Caco-2 (cell line): ENCODE measurements around the gene NRP1. TPM values are rescaled to one million over a fixed set of nuclear protein-coding genes. Genes with fewer than 3 reads are reported as not detected.

Experiments
- BruUV-seq: library from RNA; stranded (reverse); fragments of 400-500 nt; replicated peaks from 2 replicates; lab custom pipeline; 2021; lab: Mats Ljungman, UMichigan
- CTCF ChIA-PET: fragments of 300-600 bp; sonication (Branson Sonifier 250); formaldehyde crosslinking; loops from one replicate; lab custom pipeline; 2022; ENCODE audit warnings: antibody characterized with exemption; lab: Charles Lee
- POLR2A ChIA-PET: fragments of 300-600 bp; sonication (Branson Sonifier 250); formaldehyde crosslinking; loops from one replicate; lab custom pipeline; 2022; ENCODE audit warnings: antibody characterized with exemption; lab: Charles Lee
- DNase-seq, 2 experiments: peaks; one replicate each; pipeline versions ENCODE4 v3.0.0 to v3.0.0-alpha.2; 2020 to 2022
- H3K27me3 ChIP-seq: replicated peaks from 2 replicates; pipeline ENCODE4 v1.6.0; 2011; ENCODE audit warnings: low read length; ENCODE audit not compliant: control insufficient read depth, insufficient read depth
- H3K36me3 ChIP-seq: 2 replicates; pipeline ENCODE4 v1.5.1; 2011; ENCODE audit warnings: low read length; ENCODE audit not compliant: control insufficient read depth, insufficient read depth
- H3K4me1 ChIP-seq: fragments of 250-450 bp; sonication (Bioruptor Pico); 2 replicates; pipeline ENCODE4 v1.5.1; 2020; ENCODE audit warnings: mild to moderate bottlenecking
- H3K4me3 ChIP-seq: 2 replicates; pipeline ENCODE4 v1.5.1; 2011; ENCODE audit warnings: low read depth, mild to moderate bottlenecking, control low read depth, low read length
- H3K9me3 ChIP-seq: fragments of 250-450 bp; sonication (Bioruptor Pico); 2 replicates; pipeline ENCODE4 v1.5.1; 2020; ENCODE audit warnings: mild to moderate bottlenecking, moderate library complexity
- H3K27ac Mint-ChIP-seq: one replicate; pipeline ENCODE4 v1.8.0; 2022; ENCODE audit warnings: mixed read lengths; ENCODE audit not compliant: unreplicated experiment
- H3K27me3 Mint-ChIP-seq: one replicate; pipeline ENCODE4 v1.8.0; 2022; ENCODE audit warnings: mixed read lengths; ENCODE audit not compliant: insufficient read depth, unreplicated experiment
- H3K36me3 Mint-ChIP-seq: one replicate; pipeline ENCODE4 v1.8.0; 2022; ENCODE audit warnings: mild to moderate bottlenecking, mixed read lengths; ENCODE audit not compliant: insufficient read depth, unreplicated experiment
- H3K4me1 Mint-ChIP-seq: one replicate; pipeline ENCODE4 v1.8.0; 2022; ENCODE audit warnings: low read depth, mixed read lengths; ENCODE audit not compliant: unreplicated experiment
- H3K4me3 Mint-ChIP-seq: one replicate; pipeline ENCODE4 v1.8.0; 2022; ENCODE audit warnings: mild to moderate bottlenecking, moderate library complexity, mixed read lengths; ENCODE audit not compliant: unreplicated experiment
- H3K9me3 Mint-ChIP-seq: one replicate; pipeline ENCODE4 v1.8.0; 2022; ENCODE audit warnings: mixed read lengths; ENCODE audit not compliant: unreplicated experiment
- CTCF ChIP-seq, 2 experiments: fragments of 200-600 bp in 1 of 2; IDR thresholded peaks; 1 replicate in 1 of 2; 2 replicates in 1 of 2; pipeline versions ENCODE4 v1.5.1 to v1.8.0; 2011 to 2022; ENCODE audit warnings: antibody characterized with exemption in 1 of 2, control low read depth in 1 of 2, inconsistent platforms in 1 of 2, low read depth in 1 of 2, low read length in 1 of 2, mild to moderate bottlenecking in 1 of 2, moderate library complexity in 1 of 2; ENCODE audit not compliant: insufficient read depth in 1 of 2, severe bottlenecking in 1 of 2, unreplicated experiment in 1 of 2
- intact Hi-C: fragments of 100-400 bp; cut with micrococcal nuclease; formaldehyde crosslinking; loops from one replicate; pipeline ENCODE4 v1.10.0; 2022; ENCODE audit not compliant: unreplicated experiment
- total RNA-seq: library from RNA; stranded (reverse); gene quantifications from 2 replicates; pipeline ENCODE4 v1.2.3, GENCODE V29; 2022

NRP1 gene
- total RNA-seq, 1 experiment from 2014 or later = 123 TPM

- H3K27ac Mint-ChIP-seq = no peak overlapping the region
- no TSS peak for BruUV-seq
- H3K9me3 ChIP-seq = no peaks in the 10 kb centered on the region
- POLR2A ChIA-PET = no interaction called here
- no peak for DNase-seq
- no peaks in the 10 kb centered on the region for H3K36me3 ChIP-seq
- no peaks in the 10 kb centered on the region for H3K27me3 Mint-ChIP-seq
- no peaks in the 10 kb centered on the region for H3K27me3 ChIP-seq
- H3K36me3 Mint-ChIP-seq = peaks cover 36% of the 10 kb centered on the region
- no peaks in the 10 kb centered on the region for H3K9me3 Mint-ChIP-seq
- peaks cover 61% of the 10 kb centered on the region for H3K4me1 ChIP-seq
- TF ChIP-seq CTCF (IDR thresholded peaks at IDR 0.05; ENCODE audit: insufficient read depth in 1 of 2, low read depth in 1 of 2, low read length in 1 of 2, severe bottlenecking in 1 of 2, unreplicated experiment in 1 of 2) = no peak
- intact Hi-C loops = no loop called here
- no peak overlapping the region for H3K4me3 ChIP-seq
- no peak overlapping the region for H3K4me3 Mint-ChIP-seq
- peaks cover 44% of the 10 kb centered on the region for H3K4me1 Mint-ChIP-seq
- CTCF ChIA-PET = no interaction called here
Measured at GRCh38 chr10:33231621-33232350, 102.7 kb downstream of the NRP1 start.

- no peak overlapping the region for H3K4me3 Mint-ChIP-seq
- DNase-seq = no peak
- intact Hi-C loops = no loop called here
- Histone ChIP-seq H3K27me3 (no peaks in the 10 kb centered on the region), H3K4me3 (no peak overlapping the region), H3K36me3 (peaks cover 3% of the 10 kb centered on the region; the same call in 1 of the 2 replicates), H3K9me3 (no peaks in the 10 kb centered on the region), H3K4me1 (peaks cover 61% of the 10 kb centered on the region)
- BruUV-seq = no TSS peak
- no peak overlapping the region for H3K27ac Mint-ChIP-seq
- H3K36me3 Mint-ChIP-seq = peaks cover 49% of the 10 kb centered on the region
- no peaks in the 10 kb centered on the region for H3K9me3 Mint-ChIP-seq
- POLR2A ChIA-PET = no interaction called here
- no peak for TF ChIP-seq CTCF (IDR thresholded peaks at IDR 0.05; ENCODE audit: insufficient read depth in 1 of 2, low read depth in 1 of 2, low read length in 1 of 2, severe bottlenecking in 1 of 2, unreplicated experiment in 1 of 2)
- CTCF ChIA-PET = no interaction called here
- H3K4me1 Mint-ChIP-seq = peaks cover 54% of the 10 kb centered on the region
- H3K27me3 Mint-ChIP-seq = no peaks in the 10 kb centered on the region
Measured at GRCh38 chr10:33229949-33230267, 104.6 kb downstream of the NRP1 start.

- CTCF ChIA-PET = no interaction called here
- H3K9me3 ChIP-seq = no peaks in the 10 kb centered on the region
- H3K27me3 Mint-ChIP-seq = no peaks in the 10 kb centered on the region
- H3K36me3 Mint-ChIP-seq = peaks cover 54% of the 10 kb centered on the region
- H3K4me3 ChIP-seq = no peak overlapping the region
- peaks cover 3% of the 10 kb centered on the region; the same call in 1 of the 2 replicates for H3K36me3 ChIP-seq
- TF ChIP-seq CTCF (IDR thresholded peaks at IDR 0.05; ENCODE audit: insufficient read depth in 1 of 2, low read depth in 1 of 2, low read length in 1 of 2, severe bottlenecking in 1 of 2, unreplicated experiment in 1 of 2) = no peak
- no peaks in the 10 kb centered on the region for H3K9me3 Mint-ChIP-seq
- BruUV-seq = no TSS peak
- intact Hi-C loops = no loop called here
- peaks cover 61% of the 10 kb centered on the region for H3K4me1 ChIP-seq
- no peak for DNase-seq
- H3K27ac Mint-ChIP-seq = no peak overlapping the region
- POLR2A ChIA-PET = no interaction called here
- H3K27me3 ChIP-seq = no peaks in the 10 kb centered on the region
- peaks cover 54% of the 10 kb centered on the region for H3K4me1 Mint-ChIP-seq
- H3K4me3 Mint-ChIP-seq = no peak overlapping the region
Measured at GRCh38 chr10:33229252-33229948, 105.1 kb downstream of the NRP1 start.
